GM21526 (cell line): ENCODE measurements around the gene GPR108.
A peak's percentile ranks its signal among the peaks of the same experiment; 100 is the strongest.

Experiments
- ATAC-seq: cut with Tn5 transposase; IDR thresholded peaks from one replicate; pipeline ENCODE4 v1.9.1; 2021; ENCODE audit warnings: moderate library complexity; ENCODE audit not compliant: unreplicated experiment, low FRiP score

The GPR108 gene

DNA sequence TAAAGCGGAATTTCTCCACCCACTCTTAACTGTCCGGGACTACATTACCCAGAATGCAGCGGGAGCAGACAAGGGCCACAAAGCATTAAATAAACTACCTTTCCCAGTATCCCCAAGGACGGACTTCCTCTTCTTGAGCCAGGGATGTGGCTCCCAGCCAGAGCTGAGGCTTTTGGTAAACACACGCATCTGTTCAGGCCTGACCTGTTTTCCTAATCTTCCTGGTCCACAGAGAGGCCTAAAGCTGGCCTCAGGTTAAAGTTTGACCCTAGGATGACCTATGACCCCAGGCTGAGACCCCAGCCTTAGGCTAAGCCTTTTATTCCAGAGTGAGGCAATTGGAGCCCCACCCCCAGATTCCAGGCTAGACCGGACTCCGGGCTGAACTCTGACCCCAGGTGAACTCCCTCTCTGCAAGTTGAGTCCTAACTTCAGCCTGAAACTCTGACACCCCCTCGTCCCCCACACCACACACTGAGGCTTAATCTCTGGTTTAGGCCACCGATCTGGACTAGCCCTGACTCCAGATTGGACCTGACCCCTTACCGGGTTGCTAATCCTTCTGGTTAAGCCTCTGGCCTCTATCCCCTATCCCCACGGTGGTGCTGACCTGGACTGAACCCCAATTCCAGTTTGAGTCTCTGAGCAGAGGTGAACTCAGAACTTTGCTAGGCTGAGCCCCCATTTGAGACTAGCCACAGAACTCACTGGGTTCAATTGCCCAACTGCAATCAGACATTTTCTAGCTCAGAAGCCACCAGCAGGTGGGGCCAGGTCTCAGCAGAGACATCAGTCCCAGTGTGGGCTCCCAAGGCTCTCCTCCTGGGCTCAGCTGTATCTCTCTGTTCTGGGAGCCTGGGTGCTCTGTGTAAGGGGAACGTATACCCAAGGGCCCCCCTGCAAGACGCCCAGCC lies 750 bp upstream of the GPR108 start:
- peak; percentile 0 for ATAC-seq

DNA sequence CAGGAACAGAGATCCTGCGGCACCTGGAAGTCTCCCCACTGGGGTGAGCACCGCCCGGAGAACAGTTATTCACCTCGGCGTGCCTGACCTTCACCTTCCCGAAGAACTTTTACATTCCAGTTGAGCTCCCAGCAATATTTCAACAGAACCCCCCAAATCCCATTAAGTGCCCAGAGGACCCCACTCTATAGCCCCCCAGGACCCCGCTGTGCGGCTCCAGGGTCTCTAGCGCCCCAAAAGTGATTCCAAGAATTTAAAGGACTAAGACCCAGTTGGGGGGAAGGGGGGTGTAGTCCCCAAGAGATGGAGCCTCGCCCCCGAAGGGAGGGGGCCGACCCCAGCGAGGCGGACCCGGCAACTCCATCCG lies 480 bp downstream of the GPR108 start:
- ATAC-seq, result no peak

DNA sequence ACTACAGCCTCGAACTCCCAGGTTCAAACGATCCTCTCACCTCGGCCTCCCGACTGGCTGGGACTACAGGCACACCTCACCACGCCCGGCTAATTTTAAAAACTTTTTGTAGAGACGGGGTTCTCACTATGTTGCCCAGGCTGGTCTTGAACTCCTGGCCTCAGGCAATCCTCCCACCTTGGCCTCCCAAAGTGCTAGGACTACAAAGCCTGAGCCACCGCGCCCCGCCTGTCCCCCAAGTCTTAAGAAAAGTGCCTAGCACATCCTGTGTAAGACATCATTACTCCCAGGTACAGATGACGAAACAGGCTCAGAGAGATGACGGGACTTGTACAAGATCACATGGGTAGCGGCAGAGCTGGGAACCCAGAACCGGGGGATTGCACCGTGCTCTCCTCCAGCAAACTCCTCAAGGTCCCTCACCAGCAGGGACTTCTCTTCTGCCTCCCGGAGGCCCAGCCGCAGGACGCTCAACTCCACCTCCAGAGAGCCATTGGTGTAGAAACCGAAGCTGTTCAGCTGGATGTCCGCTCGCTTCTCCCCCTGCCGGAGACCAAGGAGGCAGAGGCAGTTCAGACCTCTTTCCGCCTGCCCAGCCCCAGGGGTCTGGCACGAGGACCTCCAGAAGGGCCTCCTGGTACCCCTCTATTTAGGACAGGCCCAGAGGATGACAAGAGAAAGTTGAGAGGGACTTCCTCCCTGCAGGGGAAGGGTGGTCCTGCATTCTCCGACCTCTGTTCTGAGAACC lies 1.0 kb downstream of the GPR108 start:
- ATAC-seq, result no peak

DNA sequence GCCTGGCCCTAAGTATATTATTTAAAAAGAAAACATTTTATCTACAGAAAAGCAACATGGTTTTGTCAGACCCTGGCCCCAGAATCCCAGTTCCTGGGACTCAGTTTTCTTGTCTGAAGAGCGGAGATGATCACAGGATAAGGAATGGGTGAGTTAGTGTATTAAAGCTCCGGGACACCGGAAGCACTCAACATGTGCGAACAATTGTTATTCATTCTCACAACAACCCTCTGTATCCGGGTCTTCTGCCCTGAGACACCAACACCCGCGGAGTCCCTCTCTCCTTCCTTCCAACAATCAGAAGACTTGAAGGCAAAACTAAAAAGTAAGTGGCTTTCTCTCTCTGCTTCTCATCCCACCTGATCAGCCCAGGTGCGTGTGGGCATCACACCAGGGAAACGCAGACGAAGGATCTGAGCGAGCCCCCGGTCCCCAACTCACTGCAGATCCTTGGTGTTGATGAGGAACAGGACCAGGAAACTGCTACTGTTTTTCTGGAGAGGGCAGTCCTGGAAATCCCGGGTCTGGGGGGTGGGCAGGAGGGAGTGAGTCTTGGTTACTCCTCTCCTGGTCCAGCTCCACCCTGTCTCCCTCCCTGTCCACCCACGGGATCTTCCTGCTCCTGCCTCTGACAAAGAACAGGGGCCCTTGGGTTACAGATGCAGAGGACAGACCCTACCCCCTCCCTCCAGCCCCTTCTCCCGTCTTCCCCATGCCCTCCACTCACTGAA lies 2.0 kb downstream of the GPR108 start:
- no peak for ATAC-seq

DNA sequence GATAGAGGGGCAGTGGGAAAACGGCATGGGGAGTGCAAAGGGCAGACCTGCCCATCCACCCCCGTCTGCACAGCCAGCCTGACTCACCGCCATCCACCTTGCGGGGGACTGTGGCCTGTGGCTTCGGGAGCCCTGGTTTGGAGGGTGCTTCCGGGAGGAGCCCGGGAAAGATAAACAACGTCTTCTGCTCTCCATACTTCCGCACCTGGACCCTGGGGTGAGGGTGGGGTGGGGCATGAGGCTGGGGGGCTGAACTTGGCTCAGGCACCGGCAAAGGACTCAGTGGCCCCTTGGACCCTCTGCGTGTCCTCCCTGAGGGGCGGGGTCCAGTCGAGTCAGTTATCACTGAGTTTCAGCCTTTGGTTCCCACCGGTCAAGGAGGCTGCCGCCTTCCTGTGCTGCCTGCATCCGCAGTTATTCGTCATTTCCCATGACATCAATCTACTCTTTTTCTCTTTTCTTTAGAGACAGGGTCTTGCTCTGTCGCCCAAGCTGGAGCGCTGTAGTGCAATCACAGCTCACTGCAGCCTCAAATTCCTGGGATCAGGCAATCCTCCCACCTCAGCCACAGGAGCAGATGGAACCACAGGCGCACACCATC lies 3.2 kb downstream of the GPR108 start:
- no peak for ATAC-seq

DNA sequence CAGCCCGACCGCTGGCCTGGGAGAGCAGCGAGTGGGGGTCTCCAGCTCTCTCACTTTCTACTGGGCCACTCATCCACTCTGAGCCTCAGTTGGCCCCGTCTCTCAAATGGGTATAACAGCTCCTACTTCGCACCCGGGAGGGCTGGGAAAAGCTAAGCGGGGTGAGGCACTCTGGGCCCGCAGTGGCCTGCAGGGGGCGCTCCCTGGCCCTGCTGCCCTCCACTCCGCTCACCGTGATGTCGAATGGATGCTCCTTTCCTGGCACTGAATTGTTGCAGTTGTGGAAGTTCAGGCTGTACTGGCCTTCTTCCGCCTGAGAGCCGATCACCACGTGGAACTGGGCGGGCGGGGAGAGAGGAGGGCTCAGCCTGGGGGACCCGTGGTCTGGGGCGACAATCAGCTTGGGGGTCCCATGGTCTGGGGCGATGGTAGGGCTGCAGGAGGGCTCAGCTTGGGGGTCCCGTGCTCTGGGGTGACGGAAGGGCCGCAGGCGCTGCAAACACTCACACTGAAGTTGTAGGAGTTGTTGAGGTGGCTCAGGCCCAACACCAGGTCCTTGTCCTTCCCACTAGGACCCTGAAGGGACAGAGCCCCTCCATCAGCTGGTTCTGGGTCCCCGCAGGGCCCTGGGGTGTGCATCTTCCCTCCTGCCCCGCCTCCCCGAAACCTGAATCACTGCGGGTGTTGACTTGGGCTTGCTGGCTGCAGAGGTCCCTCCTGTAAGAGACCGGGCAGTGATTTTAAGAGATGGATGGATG lies 3.9 kb downstream of the GPR108 start:
- ATAC-seq, result no peak

DNA sequence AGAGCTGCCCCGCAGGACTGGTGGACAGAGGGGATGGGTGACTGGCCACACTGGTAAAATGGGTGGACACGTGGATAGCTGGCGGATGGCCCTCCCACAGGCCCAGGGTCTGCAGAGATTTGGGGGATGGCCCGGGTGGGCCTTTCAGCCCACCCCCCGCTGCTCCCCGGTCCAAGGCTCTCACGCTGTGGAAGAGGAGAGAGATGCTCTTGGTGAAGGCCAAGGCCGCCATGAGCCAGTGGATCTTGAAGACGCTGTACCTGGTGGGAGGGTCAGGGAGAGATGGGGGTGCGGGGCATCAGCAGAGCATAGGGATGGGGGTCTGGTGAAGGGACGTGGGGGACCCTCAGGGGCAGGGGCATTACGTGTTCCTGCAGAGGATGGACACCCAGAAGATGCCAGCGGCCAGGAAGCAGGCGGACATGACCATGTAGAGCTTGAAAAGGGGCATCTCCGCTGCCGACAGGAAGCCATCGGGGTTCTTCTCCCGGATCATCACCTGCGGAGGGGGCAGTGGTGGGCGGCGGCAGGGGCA lies 4.5 kb downstream of the GPR108 start:
- ATAC-seq, result no peak

DNA sequence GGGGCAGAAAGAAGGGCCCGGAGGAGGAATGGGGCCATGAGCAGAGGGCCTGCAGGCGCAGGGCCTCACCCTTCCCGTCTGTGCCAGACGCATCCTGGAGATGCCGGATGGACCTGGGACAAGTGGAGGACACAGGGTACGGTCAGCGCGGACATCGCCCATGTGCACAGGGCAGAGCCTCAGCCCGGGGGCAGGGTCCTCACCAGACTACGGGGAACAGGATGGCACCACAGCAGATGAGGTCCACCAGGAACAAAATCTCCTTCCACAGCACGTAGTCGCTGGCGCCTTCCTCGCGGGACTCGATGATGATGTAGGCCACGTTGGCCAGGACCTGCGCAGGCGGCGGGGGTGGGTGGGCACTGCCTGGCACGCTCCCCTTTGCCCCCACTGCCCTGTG lies 5.6 kb downstream of the GPR108 start:
- no peak for ATAC-seq

DNA sequence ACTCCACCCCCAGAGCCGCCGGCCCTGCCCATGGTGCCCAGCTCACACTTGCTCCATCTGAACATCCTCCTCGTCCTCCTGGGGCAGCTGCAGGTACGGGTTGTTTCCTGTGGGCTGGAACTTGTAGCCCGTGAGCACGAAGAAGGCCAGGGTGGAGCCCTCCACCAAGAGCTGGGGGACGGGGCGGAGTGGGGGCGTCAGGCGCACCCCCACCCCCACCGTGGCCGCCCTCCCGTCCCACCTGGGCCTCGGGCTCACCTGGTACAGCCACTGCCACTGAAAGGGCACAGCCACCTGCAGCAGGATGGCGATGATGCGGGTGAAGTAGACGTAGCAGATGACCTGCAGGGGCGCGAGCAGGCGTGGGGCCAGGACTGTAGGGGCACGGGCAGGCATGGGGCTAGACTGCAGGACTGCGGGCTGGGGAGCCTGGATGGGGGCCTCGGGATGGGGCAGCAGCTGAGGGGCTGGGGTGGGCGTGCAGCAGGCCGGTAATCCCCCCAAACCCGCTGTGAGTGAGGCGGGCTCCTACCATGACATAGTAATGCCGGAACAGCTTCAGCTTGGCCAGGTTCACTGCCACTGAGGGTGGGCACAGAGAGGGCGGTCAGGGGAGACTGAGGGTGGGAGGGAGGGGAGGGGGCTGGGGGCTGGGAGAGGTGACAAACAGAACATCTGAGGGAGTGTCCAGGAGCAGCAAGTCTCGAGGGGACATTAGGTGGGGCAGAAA lies 6.3 kb downstream of the GPR108 start:
- no peak for ATAC-seq

DNA sequence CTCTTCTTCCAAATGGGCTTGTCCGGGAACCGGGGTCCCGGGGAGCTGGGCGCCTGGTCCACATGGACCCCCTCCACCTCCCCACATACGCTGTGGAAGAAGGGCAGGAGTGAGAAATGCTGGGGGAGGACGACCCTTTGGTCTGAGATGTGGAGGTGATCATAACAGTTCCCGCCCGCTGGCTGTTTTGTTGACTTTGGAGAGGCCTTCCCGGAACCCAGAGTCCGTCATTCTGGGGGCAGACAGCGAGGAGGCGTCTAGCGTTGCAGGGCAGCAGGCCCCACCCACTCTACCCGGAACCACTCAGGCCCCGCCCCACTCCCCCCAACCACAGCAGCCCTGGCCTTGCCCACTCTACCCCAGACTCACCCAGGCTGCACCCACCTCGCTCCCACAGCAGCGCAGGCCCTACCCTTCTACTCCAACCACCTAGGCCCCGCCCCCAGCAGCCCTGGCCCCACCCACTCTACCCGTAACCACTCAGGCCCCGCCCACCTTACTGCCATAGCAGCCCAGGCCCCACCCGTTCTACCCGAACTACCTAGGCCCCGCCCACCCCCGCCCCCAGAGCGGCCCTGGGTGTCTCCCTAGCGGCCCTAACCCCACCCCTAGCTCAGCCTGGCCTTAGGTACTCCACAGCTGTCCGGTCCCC lies 7.1 kb downstream of the GPR108 start:
- ATAC-seq, result no peak

DNA sequence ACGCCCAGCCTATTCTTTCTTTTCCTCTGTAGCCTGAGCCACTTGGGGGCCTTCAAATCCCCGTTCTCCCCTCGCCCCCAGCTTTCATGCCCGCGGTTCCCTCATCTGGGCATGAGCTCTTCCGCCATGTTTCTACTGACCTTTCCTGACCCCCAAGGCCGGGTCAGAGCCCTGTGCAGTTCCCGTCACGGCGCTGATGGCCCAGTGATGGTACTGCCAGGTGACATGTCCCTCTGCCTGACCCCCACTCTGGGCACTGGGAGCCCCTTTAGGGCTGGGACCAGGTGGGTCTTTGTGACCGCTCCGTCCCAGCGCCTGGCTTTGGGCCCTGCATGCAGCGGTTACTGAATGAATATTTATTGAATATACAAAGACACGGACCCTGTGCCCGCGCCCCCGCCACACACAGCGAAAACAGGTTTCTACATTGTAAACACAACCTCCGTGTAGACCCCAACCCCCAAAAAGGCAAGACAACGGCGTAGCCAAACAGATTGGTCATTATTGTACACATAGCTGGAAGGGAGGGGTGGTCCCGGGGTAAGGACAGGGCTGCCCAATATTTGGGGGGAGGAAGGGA lies 7.7 kb downstream of the GPR108 start:
- ATAC-seq, result no peak

DNA sequence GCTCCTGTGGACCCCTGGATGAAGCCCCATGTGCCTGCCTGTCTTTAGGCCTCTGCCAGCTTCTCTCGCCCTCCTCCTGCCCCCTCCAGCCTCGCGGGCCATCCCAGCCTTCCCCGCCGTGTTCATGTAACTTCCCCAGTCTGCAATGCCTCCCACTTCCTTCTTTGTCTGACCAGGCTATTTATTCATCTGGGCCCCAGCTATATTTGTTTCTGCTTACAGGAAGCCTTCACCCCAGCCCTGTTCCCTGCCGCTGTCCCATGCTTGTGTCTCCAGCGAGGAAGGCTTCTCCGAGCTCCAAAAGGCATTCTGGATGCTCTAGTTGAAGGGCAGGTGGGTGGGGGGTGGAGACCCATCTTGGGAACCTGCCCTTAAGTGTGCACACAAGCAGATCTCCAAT lies 9.0 kb downstream of the GPR108 start:
- no peak for ATAC-seq

DNA sequence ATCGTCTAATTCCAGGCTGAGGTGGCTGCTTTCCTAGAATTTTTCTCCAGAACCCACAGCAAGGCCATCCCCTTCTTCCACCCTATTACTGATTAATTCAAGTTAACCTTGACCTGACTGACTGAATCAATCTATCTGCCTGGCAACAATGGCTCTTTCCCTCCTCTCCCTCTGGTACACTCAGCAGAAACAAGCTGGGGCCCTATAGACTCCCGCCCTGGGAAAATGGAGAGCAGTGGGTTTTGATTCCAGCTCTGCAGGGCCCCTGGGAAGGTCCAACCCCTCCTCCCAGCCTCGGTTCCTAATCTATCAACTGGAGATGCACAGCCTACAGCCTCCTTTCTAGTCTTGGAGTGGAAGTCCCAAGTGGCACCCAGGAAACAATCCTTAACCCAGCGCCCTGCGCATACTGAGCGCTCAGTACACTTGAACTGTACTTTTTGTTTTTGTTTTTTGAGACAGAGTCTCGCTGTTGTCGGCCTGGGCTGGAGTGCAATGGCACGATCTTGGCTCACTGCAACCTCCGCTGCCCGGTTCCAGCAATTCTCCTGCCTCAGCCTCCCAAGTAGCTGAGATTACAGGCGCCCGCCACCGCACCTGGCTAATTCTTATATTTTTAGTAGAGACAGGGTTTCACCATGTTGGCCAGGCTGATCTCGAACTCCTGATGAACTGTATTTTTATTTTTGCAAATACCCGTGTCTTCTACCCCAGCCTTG lies 11.7 kb downstream of the GPR108 start:
- no peak for ATAC-seq

DNA sequence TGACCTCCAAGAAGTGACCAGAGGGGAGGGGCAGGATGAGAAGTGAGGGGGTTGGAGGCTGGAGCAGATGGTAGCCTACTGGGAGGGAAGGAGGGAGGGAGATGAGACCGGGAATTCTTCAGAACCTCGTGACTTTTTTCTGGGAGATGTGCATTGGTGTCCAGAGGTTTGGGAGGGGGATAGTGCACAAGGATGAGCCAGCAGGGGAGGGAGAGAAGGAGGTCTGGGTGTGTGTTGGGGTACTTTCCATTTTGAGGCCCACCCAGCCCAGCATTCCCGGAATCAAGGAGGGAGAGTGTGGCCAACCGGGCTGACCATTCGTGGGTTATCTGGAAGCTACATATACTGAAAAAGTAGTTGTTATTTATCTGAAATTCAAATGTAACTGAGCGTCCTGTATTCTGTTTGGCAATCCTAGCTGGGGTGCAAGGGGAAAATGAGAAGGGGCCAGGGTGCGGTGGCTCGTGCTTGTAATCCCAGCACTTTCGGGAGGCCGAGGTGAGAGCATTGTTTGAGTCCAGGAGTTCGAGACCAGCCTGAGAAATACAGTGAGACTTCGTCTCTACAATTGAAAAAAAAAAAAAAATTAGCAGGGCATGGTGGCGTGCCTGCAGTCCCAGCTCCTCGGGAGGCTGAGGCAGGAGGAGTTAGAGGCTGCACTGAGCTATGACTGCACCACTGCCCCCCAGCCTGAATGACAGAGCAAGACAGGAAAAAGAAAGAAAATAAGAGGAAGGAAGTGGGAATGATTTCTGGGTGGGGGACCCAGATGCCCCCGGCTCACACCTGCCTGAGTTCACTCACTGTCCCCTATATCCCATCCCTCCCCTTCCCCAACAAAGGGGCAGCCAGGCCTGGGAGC lies 12.5 kb downstream of the GPR108 start:
- no peak for ATAC-seq

DNA sequence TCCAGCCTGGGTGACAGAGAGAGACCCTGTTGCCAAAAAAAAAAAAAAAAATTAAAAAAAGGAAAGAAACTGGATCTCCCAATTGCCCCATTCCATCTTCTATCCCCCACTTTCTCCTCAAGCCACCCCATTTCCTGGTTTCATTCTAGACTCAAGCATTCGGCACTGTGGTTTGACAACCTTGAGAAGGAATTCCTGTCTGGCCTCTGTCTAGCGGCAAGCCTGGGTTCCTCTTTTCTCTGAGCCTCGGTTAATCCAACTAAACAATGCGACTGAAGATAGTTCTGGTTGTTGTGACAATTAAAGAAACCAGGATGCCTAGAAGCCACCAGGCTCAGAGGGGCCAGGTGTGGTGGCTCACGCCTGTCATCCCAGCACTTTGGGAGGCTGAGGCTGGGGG lies 13.6 kb downstream of the GPR108 start:
- no peak for ATAC-seq

DNA sequence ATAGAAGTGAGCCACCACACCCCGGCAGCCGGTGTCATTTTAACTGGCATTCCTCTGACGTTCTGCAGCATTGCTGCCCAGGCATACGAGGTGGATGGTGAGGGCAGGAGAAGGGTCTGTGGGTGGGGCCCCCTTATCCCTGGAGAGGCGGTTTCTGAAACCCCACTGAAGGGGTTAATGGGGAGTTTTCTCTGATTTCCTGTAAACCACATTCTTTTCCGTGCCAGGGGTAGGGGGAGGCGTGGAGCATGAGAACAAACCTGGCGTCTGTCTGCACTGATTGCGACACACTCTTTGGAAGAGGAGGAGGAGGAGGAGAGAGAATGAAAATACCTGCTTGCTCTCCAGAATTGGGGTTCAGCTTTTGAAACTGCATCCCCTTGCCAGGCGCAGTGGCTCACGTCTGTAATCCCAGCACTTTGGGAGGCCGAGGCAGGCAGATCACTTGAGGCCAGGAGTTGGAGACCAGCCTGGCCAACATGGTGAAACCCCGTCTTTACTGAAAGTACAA lies 14.2 kb downstream of the GPR108 start:
- no peak for ATAC-seq

DNA sequence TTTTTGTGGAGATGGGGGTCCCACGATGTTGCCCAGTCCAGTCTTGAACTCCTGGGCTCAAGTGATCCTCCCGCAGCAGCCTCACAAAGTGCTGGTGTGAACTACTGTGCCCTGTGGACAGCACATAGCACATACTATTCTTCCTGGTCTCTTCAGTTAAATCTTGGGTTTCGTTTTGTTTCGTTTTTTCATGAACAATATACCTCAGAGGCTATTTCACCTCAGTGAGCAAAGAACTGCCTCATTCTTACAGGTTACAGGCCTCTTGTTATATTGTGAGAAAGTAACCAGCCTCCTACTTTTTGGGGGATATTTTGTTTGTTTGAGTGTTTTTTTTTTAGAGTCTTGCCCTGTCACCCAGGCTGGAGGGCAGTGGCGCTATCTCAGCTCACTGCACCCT lies 15.6 kb downstream of the GPR108 start:
- ATAC-seq, result peak; percentile 43
